ENCODE measurements around the gene PLEKHG3.

DNA sequence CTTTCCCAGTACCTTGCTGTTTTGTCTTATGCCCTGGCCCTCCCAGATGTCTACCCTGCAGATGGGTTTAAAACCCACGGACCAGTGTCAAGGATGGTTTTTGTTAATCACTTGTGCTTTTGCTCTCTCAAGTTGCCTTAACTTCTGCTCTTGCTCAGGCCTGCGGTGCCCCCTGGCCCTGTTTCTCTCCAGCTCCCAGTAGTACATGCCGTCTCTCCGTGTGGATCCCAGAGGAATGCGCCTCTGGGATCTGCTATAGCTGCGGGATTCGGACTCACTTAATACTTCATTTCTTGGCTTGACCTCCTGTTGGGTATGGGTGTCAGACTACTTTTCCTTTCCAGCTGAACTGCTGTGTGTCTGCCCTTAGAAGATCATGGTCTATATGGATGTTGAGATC, 14.5 kb downstream of the PLEKHG3 start:
- TF ChIP-seq, protein P1, sequence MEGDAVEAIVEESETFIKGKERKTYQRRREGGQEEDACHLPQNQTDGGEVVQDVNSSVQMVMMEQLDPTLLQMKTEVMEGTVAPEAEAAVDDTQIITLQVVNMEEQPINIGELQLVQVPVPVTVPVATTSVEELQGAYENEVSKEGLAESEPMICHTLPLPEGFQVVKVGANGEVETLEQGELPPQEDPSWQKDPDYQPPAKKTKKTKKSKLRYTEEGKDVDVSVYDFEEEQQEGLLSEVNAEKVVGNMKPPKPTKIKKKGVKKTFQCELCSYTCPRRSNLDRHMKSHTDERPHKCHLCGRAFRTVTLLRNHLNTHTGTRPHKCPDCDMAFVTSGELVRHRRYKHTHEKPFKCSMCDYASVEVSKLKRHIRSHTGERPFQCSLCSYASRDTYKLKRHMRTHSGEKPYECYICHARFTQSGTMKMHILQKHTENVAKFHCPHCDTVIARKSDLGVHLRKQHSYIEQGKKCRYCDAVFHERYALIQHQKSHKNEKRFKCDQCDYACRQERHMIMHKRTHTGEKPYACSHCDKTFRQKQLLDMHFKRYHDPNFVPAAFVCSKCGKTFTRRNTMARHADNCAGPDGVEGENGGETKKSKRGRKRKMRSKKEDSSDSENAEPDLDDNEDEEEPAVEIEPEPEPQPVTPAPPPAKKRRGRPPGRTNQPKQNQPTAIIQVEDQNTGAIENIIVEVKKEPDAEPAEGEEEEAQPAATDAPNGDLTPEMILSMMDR (IDR thresholded peaks at IDR 0.05), result no peak
- TF ChIP-seq, protein P2, sequence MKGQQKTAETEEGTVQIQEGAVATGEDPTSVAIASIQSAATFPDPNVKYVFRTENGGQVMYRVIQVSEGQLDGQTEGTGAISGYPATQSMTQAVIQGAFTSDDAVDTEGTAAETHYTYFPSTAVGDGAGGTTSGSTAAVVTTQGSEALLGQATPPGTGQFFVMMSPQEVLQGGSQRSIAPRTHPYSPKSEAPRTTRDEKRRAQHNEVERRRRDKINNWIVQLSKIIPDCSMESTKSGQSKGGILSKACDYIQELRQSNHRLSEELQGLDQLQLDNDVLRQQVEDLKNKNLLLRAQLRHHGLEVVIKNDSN (CRISPR knock-in tag; IDR thresholded peaks at IDR 0.05), result no peak
- TF ChIP-seq, protein P3, sequence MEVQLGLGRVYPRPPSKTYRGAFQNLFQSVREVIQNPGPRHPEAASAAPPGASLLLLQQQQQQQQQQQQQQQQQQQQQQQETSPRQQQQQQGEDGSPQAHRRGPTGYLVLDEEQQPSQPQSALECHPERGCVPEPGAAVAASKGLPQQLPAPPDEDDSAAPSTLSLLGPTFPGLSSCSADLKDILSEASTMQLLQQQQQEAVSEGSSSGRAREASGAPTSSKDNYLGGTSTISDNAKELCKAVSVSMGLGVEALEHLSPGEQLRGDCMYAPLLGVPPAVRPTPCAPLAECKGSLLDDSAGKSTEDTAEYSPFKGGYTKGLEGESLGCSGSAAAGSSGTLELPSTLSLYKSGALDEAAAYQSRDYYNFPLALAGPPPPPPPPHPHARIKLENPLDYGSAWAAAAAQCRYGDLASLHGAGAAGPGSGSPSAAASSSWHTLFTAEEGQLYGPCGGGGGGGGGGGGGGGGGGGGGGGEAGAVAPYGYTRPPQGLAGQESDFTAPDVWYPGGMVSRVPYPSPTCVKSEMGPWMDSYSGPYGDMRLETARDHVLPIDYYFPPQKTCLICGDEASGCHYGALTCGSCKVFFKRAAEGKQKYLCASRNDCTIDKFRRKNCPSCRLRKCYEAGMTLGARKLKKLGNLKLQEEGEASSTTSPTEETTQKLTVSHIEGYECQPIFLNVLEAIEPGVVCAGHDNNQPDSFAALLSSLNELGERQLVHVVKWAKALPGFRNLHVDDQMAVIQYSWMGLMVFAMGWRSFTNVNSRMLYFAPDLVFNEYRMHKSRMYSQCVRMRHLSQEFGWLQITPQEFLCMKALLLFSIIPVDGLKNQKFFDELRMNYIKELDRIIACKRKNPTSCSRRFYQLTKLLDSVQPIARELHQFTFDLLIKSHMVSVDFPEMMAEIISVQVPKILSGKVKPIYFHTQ (CRISPR knock-in tag; IDR thresholded peaks at IDR 0.05), result no peak
- TF ChIP-seq, protein P4, sequence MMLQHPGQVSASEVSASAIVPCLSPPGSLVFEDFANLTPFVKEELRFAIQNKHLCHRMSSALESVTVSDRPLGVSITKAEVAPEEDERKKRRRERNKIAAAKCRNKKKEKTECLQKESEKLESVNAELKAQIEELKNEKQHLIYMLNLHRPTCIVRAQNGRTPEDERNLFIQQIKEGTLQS (CRISPR knock-in tag; conservative IDR thresholded peaks at IDR 0.05), result no peak
- TF ChIP-seq, protein P5, sequence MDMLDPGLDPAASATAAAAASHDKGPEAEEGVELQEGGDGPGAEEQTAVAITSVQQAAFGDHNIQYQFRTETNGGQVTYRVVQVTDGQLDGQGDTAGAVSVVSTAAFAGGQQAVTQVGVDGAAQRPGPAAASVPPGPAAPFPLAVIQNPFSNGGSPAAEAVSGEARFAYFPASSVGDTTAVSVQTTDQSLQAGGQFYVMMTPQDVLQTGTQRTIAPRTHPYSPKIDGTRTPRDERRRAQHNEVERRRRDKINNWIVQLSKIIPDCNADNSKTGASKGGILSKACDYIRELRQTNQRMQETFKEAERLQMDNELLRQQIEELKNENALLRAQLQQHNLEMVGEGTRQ (CRISPR knock-in tag; IDR thresholded peaks at IDR 0.05), result no peak
- TF ChIP-seq JAZF1 (CRISPR knock-in tag; IDR thresholded peaks at IDR 0.05), result no peak
- TF ChIP-seq, protein P6, sequence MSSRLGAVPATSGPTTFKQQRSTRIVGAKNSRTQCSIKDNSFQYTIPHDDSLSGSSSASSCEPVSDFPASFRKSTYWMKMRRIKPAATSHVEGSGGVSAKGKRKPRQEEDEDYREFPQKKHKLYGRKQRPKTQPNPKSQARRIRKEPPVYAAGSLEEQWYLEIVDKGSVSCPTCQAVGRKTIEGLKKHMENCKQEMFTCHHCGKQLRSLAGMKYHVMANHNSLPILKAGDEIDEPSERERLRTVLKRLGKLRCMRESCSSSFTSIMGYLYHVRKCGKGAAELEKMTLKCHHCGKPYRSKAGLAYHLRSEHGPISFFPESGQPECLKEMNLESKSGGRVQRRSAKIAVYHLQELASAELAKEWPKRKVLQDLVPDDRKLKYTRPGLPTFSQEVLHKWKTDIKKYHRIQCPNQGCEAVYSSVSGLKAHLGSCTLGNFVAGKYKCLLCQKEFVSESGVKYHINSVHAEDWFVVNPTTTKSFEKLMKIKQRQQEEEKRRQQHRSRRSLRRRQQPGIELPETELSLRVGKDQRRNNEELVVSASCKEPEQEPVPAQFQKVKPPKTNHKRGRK (CRISPR knock-in tag; IDR thresholded peaks at IDR 0.05; ENCODE audit: borderline replicate concordance), result no peak
- no peak for TF ChIP-seq TEAD4 (CRISPR knock-in tag; IDR thresholded peaks at IDR 0.05)
- TF ChIP-seq, protein P7, sequence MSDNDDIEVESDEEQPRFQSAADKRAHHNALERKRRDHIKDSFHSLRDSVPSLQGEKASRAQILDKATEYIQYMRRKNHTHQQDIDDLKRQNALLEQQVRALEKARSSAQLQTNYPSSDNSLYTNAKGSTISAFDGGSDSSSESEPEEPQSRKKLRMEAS (CRISPR knock-in tag; IDR thresholded peaks at IDR 0.05), result no peak

Measured in WTC11 (cell line).